GM12864 (cell line): ENCODE results near the gene KMT2C.
"Not testable (repeated sequence)": the region's sequence is repeated elsewhere in the genome, so short reads cannot be mapped to it uniquely, and the experiment has no call there.

ENCODE experiments used
- DNase-seq: peaks from one replicate; pipeline ENCODE4 v3.0.0-alpha.2; 2011; ENCODE audit warnings: low read depth
- H3K4me3 ChIP-seq: 2 replicates; pipeline ENCODE4 v1.5.1; 2011; ENCODE audit warnings: mild to moderate bottlenecking, low read depth, low read length, control low read depth
- TF ChIP-seq, protein P1 (sequence below): IDR thresholded peaks from 2 replicates; pipeline ENCODE4 v1.5.1; 2011; ENCODE audit warnings: low read depth, mild to moderate bottlenecking, moderate library complexity, low read length, control low read depth, inconsistent platforms; ENCODE audit errors: missing control alignments

The KMT2C gene

DNA sequence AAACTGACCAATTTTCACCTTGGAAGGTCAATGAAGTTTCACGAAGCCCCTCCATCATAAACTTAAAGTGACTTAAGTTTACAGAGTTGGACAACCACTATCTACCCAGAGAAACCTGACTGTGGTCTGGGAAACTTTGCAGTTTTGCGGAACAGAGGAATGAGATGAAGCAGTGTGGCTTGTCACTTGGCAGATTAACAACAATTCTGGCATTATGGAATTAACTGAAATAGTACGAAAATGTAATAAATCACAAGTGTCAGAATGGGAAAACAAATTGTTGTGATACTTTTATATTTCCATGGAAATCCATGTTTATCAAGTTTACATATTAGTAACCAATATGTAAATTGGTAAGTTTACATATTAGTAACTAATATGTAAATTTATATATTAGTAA lies 4.9 kb downstream of the KMT2C start:
- no peak for DNase-seq
- H3K4me3 ChIP-seq: no peak overlapping the region
- TF ChIP-seq, protein P1, sequence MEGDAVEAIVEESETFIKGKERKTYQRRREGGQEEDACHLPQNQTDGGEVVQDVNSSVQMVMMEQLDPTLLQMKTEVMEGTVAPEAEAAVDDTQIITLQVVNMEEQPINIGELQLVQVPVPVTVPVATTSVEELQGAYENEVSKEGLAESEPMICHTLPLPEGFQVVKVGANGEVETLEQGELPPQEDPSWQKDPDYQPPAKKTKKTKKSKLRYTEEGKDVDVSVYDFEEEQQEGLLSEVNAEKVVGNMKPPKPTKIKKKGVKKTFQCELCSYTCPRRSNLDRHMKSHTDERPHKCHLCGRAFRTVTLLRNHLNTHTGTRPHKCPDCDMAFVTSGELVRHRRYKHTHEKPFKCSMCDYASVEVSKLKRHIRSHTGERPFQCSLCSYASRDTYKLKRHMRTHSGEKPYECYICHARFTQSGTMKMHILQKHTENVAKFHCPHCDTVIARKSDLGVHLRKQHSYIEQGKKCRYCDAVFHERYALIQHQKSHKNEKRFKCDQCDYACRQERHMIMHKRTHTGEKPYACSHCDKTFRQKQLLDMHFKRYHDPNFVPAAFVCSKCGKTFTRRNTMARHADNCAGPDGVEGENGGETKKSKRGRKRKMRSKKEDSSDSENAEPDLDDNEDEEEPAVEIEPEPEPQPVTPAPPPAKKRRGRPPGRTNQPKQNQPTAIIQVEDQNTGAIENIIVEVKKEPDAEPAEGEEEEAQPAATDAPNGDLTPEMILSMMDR: no peak

- H3K4me3 ChIP-seq, DNase-seq: not testable (repeated sequence)
Measured at GRCh38 chr7:152430118-152430517, 5.7 kb downstream of the KMT2C start.

GRCh38 chr7:152424348-152425108 lies 11.3 kb downstream of the KMT2C start:
- no peak for DNase-seq
- H3K4me3 ChIP-seq: no peak overlapping the region
- TF ChIP-seq, protein P1: no peak

- no peak overlapping the region for H3K4me3 ChIP-seq
- TF ChIP-seq, protein P1: no peak
- no peak for DNase-seq
Measured at GRCh38 chr7:152423991-152424347, 11.8 kb downstream of the KMT2C start.

GRCh38 chr7:152423171-152423570 lies 12.6 kb downstream of the KMT2C start:
- DNase-seq, H3K4me3 ChIP-seq: not testable (repeated sequence)

DNA sequence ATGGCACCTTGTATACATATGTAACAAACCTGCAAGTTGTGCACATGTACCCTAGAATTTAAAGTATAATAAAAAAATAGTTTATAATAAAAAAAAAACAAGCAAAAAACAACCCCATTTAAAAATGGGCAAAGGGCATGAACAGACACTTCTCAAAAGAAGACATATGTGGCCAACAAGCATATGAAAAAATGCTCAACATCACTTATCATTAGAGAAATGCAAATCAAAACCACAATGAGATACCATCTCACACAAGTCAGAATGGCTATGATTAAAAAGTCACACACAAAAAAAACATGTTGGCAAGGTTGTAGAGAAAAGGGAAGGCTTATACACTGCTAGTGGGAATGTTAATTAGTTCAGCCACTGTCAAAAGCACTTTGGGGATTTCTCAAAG lies 14.9 kb downstream of the KMT2C start:
- not testable (repeated sequence) for H3K4me3 ChIP-seq, DNase-seq

DNA sequence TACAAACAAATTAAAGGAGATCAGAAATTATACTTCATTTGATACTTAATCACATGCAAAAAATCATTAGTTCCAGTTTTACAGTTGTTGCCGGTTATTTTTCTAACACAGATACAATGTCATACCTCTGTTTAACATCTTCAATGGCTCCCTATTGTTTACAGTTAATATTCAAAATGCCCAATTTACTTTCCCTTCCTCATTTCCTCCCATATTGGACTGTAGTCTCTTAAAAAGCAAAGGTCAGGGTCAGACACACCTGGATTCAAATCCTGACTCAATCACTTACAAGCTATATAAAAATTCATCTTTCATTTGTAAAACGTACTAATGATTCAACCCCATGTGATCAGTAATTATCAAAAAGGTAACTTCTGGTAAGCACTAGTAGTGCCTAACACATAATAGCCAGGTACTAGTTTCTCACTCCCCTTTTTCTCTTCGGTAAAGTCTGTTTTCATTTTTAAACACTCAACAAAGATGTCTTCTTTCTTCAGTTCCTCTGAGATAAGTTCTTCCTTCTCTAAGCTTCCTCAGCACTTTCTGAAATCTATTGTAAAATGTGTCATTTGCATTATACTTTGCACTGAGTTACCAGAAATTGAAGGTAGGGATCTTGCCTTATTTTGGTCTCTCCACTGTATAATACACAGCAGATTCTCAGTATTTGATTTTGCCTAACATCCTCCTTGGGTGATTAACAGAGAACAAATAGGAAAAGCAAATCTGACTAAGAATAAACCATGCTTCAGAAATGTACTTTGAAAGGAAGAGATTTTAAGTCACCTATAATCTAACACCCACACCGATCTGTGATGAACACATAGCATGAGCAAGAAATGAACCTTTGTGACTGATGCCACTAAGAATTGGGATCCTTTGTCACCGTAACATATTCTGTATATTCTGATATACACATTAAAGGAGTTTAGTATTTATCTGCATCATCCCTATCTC lies 16.1 kb downstream of the KMT2C start:
- TF ChIP-seq, protein P1: no peak
- no peak for DNase-seq
- no peak overlapping the region for H3K4me3 ChIP-seq

DNA sequence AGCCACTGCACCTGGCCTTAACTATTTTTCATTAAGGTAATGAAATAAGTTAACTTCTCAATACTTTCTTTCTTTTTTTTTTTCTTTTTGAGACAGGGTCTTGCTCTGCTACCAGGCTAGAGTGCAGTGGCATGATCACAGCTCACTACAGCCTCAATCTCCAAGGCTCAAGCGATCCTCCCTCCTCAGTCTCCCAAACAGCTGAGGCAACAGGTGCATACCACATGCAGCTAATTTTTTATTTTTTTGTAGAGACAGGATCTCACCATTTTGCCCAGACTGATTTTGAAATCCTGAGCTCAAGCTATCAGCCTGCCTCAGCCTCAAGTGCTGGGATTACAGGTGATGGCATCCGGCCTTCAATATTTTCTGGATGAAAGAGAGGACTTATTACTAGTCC lies 21.0 kb downstream of the KMT2C start:
- H3K4me3 ChIP-seq: no peak overlapping the region
- DNase-seq: no peak
- TF ChIP-seq, protein P1: no peak
